PC-3 (cell line): ENCODE measurements around the gene CYP39A1. TPM values are rescaled to one million over a fixed set of nuclear protein-coding genes. Genes with fewer than 3 reads are reported as not detected.

Source experiments
- ATAC-seq: fragments of 200-7000 bp; cut with Tn5 transposase; 2 replicates; pipeline ENCODE4 v1.9.1; 2020; ENCODE audit warnings: mild to moderate bottlenecking, moderate library complexity
- BruUV-seq: library from RNA; stranded (reverse); fragments of 400-500 nt; replicated peaks from 2 replicates; lab custom pipeline; 2021; lab: Mats Ljungman, UMichigan
- CTCF ChIA-PET: fragments of 300-600 bp; sonication (Branson Sonifier 250); formaldehyde crosslinking; loops from one replicate; lab custom pipeline; 2022; ENCODE audit warnings: antibody characterized with exemption; lab: Charles Lee
- POLR2A ChIA-PET: fragments of 300-600 bp; sonication (Branson Sonifier 250); formaldehyde crosslinking; loops from one replicate; lab custom pipeline; 2022; ENCODE audit warnings: antibody characterized with exemption; ENCODE audit not compliant: unreplicated experiment; lab: Charles Lee
- DNase-seq: peaks from one replicate; pipeline ENCODE4 v3.0.0-alpha.2; 2015
- H2AFZ ChIP-seq: fragments of 300-600 bp; sonication (generic); 2 replicates; pipeline ENCODE4 v1.6.0; 2016; ENCODE audit warnings: antibody characterized with exemption, low read length
- H3F3A ChIP-seq: fragments of 300-600 bp; sonication (generic); one replicate; pipeline ENCODE4 v1.6.0; 2017; ENCODE audit warnings: antibody characterized with exemption, low read length, control low read depth, mild to moderate bottlenecking; ENCODE audit not compliant: unreplicated experiment
- H3K27ac ChIP-seq: fragments of 300-600 bp; sonication (generic); 2 replicates; pipeline ENCODE4 v1.5.1; 2016; ENCODE audit warnings: mild to moderate bottlenecking, low read length
- H3K27me3 ChIP-seq: fragments of 300-600 bp; sonication (generic); 2 replicates; pipeline ENCODE4 v1.6.1; 2016; ENCODE audit warnings: low read length, mixed read lengths
- H3K36me3 ChIP-seq: fragments of 300-600 bp; sonication (generic); 2 replicates; pipeline ENCODE4 v1.6.1; 2016; ENCODE audit warnings: low read depth, mixed run types, low read length, mixed read lengths
- H3K4me1 ChIP-seq: fragments of 300-600 bp; sonication (generic); 2 replicates; pipeline ENCODE4 v1.5.1; 2016; ENCODE audit warnings: low read length; ENCODE audit not compliant: insufficient read depth
- H3K4me2 ChIP-seq: fragments of 300-600 bp; sonication (generic); 2 replicates; pipeline ENCODE4 v1.6.0; 2016; ENCODE audit warnings: low read length
- H3K4me3 ChIP-seq: fragments of 300-600 bp; sonication (generic); 2 replicates; pipeline ENCODE4 v1.5.1; 2016; ENCODE audit warnings: mild to moderate bottlenecking, low read length, mixed read lengths
- H3K79me2 ChIP-seq: fragments of 300-600 bp; sonication (generic); 2 replicates; pipeline ENCODE4 v1.6.1; 2017; ENCODE audit warnings: low read length, mixed read lengths
- H3K9ac ChIP-seq: fragments of 300-600 bp; sonication (generic); 2 replicates; pipeline ENCODE4 v1.6.0; 2016; ENCODE audit warnings: mild to moderate bottlenecking, low read length
- H3K9me2 ChIP-seq: fragments of 300-600 bp; sonication (generic); replicated peaks from 2 replicates; pipeline ENCODE4 v1.6.1; 2016; ENCODE audit warnings: mixed run types, low read length, mixed read lengths
- H3K9me3 ChIP-seq: fragments of 300-600 bp; sonication (generic); 2 replicates; pipeline ENCODE4 v1.6.1; 2016; ENCODE audit warnings: low read length, mixed read lengths
- H4K20me1 ChIP-seq: fragments of 300-600 bp; sonication (generic); 2 replicates; pipeline ENCODE4 v1.6.1; 2016; ENCODE audit warnings: low read length, mixed read lengths
- CTCF ChIP-seq: fragments of 300-600 bp; sonication (generic); conservative IDR thresholded peaks from 2 replicates; pipeline ENCODE4 v1.5.1; 2017; ENCODE audit warnings: antibody characterized with exemption, low read depth, mild to moderate bottlenecking, low read length
- EZH2 ChIP-seq: fragments of 300-600 bp; sonication (generic); IDR thresholded peaks from one replicate; pipeline ENCODE4 v1.6.1; 2017; ENCODE audit warnings: antibody characterized with exemption, mild to moderate bottlenecking, low read length; ENCODE audit not compliant: unreplicated experiment
- EZH2phosphoT487 ChIP-seq: fragments of 300-600 bp; sonication (generic); IDR thresholded peaks from 2 replicates; pipeline ENCODE4 v1.6.1; 2018; ENCODE audit warnings: mild to moderate bottlenecking, antibody characterized with exemption, low read length, borderline replicate concordance
- intact Hi-C: fragments of 100-400 bp; cut with micrococcal nuclease; formaldehyde crosslinking; loops from 2 replicates; pipeline ENCODE4 v1.9.0; 2023
- total RNA-seq: library from RNA; depleted of rRNA; stranded (reverse); fragments of >200 nt; gene quantifications from 2 replicates; pipeline ENCODE4 v1.2.3, GENCODE V29; 2014

The CYP39A1 gene
- total RNA-seq, 1 experiment from 2014 or later = 0.66 TPM

- no peaks in the 10 kb centered on the region for H3K79me2 ChIP-seq
- no peak overlapping the region for H2AFZ ChIP-seq
- no peaks in the 10 kb centered on the region for H3F3A ChIP-seq
- ChIA-PET POLR2A (no interaction called here), CTCF (no interaction called here)
- no peaks in the 10 kb centered on the region for H4K20me1 ChIP-seq
- H3K9ac ChIP-seq = no peak overlapping the region
- H3K4me2 ChIP-seq = no peak overlapping the region
- H3K9me2 ChIP-seq = no peaks in the 10 kb centered on the region
- H3K36me3 ChIP-seq = no peaks in the 10 kb centered on the region
- no peak for DNase-seq
- no peaks in the 10 kb centered on the region for H3K4me1 ChIP-seq
- no peaks in the 10 kb centered on the region for H3K9me3 ChIP-seq
- intact Hi-C loops = no loop called here
- peaks cover 28% of the 10 kb centered on the region for H3K27me3 ChIP-seq
- H3K4me3 ChIP-seq = no peak overlapping the region
- TF ChIP-seq CTCF (no peak), EZH2phosphoT487 (no peak), EZH2 (no peak)
- no peak for ATAC-seq
- no TSS peak for BruUV-seq
- H3K27ac ChIP-seq = no peak overlapping the region
Observed at GRCh38 chr6:46511320-46511719, 141.3 kb downstream of the CYP39A1 start.

- Histone ChIP-seq H3K9me3 (no peaks in the 10 kb centered on the region), H2AFZ (no peak overlapping the region), H3K4me3 (no peak overlapping the region), H3K36me3 (no peaks in the 10 kb centered on the region), H3K4me2 (no peak overlapping the region), H3K27ac (no peak overlapping the region), H3K9me2 (no peaks in the 10 kb centered on the region), H3K27me3 (peaks cover 34% of the 10 kb centered on the region), H3K9ac (no peak overlapping the region), H3K79me2 (no peaks in the 10 kb centered on the region), H3F3A (no peaks in the 10 kb centered on the region), H3K4me1 (no peaks in the 10 kb centered on the region), H4K20me1 (no peaks in the 10 kb centered on the region)
- DNase-seq (peak; percentile 23), ATAC-seq (no peak)
- intact Hi-C loops = no loop called here
- POLR2A ChIA-PET = no interaction called here
- CTCF ChIA-PET = no interaction called here
- no TSS peak for BruUV-seq
- TF ChIP-seq EZH2phosphoT487 = no peak
- no peak for TF ChIP-seq EZH2
- no peak for TF ChIP-seq CTCF
Observed at GRCh38 chr6:46510651-46511050, 142.0 kb downstream of the CYP39A1 start.

- BruUV-seq = no TSS peak
Observed at GRCh38 chr6:46509981-46510510, 142.6 kb downstream of the CYP39A1 start.

More at GRCh38 chr6:46509981-46510510, 142.6 kb downstream of the CYP39A1 start:
- no peak overlapping the region for H3K27ac ChIP-seq
- no peak overlapping the region for H2AFZ ChIP-seq
- H3F3A ChIP-seq = no peaks in the 10 kb centered on the region
- no peaks in the 10 kb centered on the region for H3K4me1 ChIP-seq
- DNase-seq (no peak), ATAC-seq (no peak)
- CTCF ChIA-PET = no interaction called here
- H3K4me3 ChIP-seq = no peak overlapping the region
- intact Hi-C loops = no loop called here
- TF ChIP-seq EZH2 (no peak), CTCF (no peak), EZH2phosphoT487 (no peak)
- H3K36me3 ChIP-seq = no peaks in the 10 kb centered on the region
- H4K20me1 ChIP-seq = no peaks in the 10 kb centered on the region
- peaks cover 33% of the 10 kb centered on the region for H3K27me3 ChIP-seq
- no peaks in the 10 kb centered on the region for H3K9me3 ChIP-seq
- no peak overlapping the region for H3K4me2 ChIP-seq
- no peak overlapping the region for H3K9ac ChIP-seq
- no peaks in the 10 kb centered on the region for H3K79me2 ChIP-seq
- POLR2A ChIA-PET = no interaction called here
- H3K9me2 ChIP-seq = no peaks in the 10 kb centered on the region
